ENCODE results near the gene BCAR3.
A peak's percentile ranks its signal among the peaks of the same experiment; 100 is the strongest.

BCAR3 gene

GRCh38 chr1:93681101-93681988 lies at the start of gene BCAR3:
BCAR3 (minus strand) TSS chr1:93681837; CDS start chr1:93674930, 6,907 bp downstream.
- DNase-seq, result peak; percentile 12 to 54

GRCh38 chr1:93730621-93731020 lies 49.0 kb upstream of the BCAR3 start:
- DNase-seq, result no peak

GRCh38 chr1:93729906-93730305 lies 48.3 kb upstream of the BCAR3 start:
- DNase-seq, result no peak

GRCh38 chr1:93729502-93729901 lies 47.9 kb upstream of the BCAR3 start:
- DNase-seq, result peak in 1 of 2 experiments; percentile 65

- peak; percentile 87 to 97 for DNase-seq
These were observed 47.0 kb upstream of the BCAR3 start for GRCh38 chr1:93728480-93729131.

- no peak for DNase-seq
These were observed 42.2 kb upstream of the BCAR3 start for GRCh38 chr1:93723733-93724270.

- no peak for DNase-seq
These were observed 41.5 kb upstream of the BCAR3 start for GRCh38 chr1:93723110-93723509.

GRCh38 chr1:93722081-93723031 lies 40.7 kb upstream of the BCAR3 start:
- DNase-seq, result no peak

GRCh38 chr1:93720956-93721626 lies 39.5 kb upstream of the BCAR3 start:
- DNase-seq, result no peak

- DNase-seq, result no peak
These were observed 36.0 kb upstream of the BCAR3 start for GRCh38 chr1:93717640-93718039.

GRCh38 chr1:93716941-93717368 lies 35.3 kb upstream of the BCAR3 start:
- DNase-seq, result peak; percentile 37 to 65

- no peak for DNase-seq
These were observed 34.5 kb upstream of the BCAR3 start for GRCh38 chr1:93716163-93716562.

- peak; percentile 87 to 95 for DNase-seq
These were observed 34.0 kb upstream of the BCAR3 start for GRCh38 chr1:93715529-93716126.

- no peak for DNase-seq
These were observed 32.7 kb upstream of the BCAR3 start for GRCh38 chr1:93714356-93714755.

GRCh38 chr1:93713341-93713740 lies 31.7 kb upstream of the BCAR3 start:
- no peak for DNase-seq

- no peak for DNase-seq
These were observed 31.1 kb upstream of the BCAR3 start for GRCh38 chr1:93712741-93713140.

- no peak for DNase-seq
These were observed 29.1 kb upstream of the BCAR3 start for GRCh38 chr1:93710499-93711453.

- no peak for DNase-seq
These were observed 27.3 kb upstream of the BCAR3 start for GRCh38 chr1:93708734-93709481.

- DNase-seq, result no peak
These were observed 26.3 kb upstream of the BCAR3 start for GRCh38 chr1:93707956-93708355.
